ENCODE results near the gene NKIRAS1. TPM values are rescaled to one million over a fixed set of nuclear protein-coding genes. Genes with fewer than 3 reads are reported as not detected.

The NKIRAS1 gene
- total RNA-seq, 1 donor from 2014 or later, result 8.4 TPM

GRCh38 chr3:23845326-23846216 lies 71.2 kb downstream of the NKIRAS1 start:
- intact Hi-C loops (cut with DNase I), result no loop called here
- no peak overlapping the region for H3K27ac ChIP-seq
- no peaks in the 10 kb centered on the region for H3K9me3 ChIP-seq
- no peaks in the 10 kb centered on the region for H3K27me3 ChIP-seq
- H3K4me1 ChIP-seq, result peaks cover 6% of the 10 kb centered on the region
- no peaks in the 10 kb centered on the region for H3K36me3 ChIP-seq
- DNase-seq (no peak), ATAC-seq (no peak)
- no peak overlapping the region for H3K4me3 ChIP-seq
- TF ChIP-seq, protein P1, sequence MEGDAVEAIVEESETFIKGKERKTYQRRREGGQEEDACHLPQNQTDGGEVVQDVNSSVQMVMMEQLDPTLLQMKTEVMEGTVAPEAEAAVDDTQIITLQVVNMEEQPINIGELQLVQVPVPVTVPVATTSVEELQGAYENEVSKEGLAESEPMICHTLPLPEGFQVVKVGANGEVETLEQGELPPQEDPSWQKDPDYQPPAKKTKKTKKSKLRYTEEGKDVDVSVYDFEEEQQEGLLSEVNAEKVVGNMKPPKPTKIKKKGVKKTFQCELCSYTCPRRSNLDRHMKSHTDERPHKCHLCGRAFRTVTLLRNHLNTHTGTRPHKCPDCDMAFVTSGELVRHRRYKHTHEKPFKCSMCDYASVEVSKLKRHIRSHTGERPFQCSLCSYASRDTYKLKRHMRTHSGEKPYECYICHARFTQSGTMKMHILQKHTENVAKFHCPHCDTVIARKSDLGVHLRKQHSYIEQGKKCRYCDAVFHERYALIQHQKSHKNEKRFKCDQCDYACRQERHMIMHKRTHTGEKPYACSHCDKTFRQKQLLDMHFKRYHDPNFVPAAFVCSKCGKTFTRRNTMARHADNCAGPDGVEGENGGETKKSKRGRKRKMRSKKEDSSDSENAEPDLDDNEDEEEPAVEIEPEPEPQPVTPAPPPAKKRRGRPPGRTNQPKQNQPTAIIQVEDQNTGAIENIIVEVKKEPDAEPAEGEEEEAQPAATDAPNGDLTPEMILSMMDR (IDR thresholded peaks at IDR 0.05), result no peak

- H3K4me3 ChIP-seq, result no peak overlapping the region
- DNase-seq (no peak), ATAC-seq (no peak)
- no peaks in the 10 kb centered on the region for H3K36me3 ChIP-seq
- TF ChIP-seq, protein P1 (IDR thresholded peaks at IDR 0.05), result no peak
- no peaks in the 10 kb centered on the region for H3K27me3 ChIP-seq
- intact Hi-C loops (cut with DNase I), result no loop called here
- peaks cover 15% of the 10 kb centered on the region for H3K4me1 ChIP-seq
- H3K9me3 ChIP-seq, result no peaks in the 10 kb centered on the region
- no peak overlapping the region for H3K27ac ChIP-seq
Observed at GRCh38 chr3:23843869-23844268, 72.9 kb downstream of the NKIRAS1 start.

Other genes starting within 250 kb of the NKIRAS1 start
- gene UBE2E1, start 111.0 kb downstream of the NKIRAS1 start, total RNA-seq, result 89.8 TPM
- 1,404 TPM for gene RPL15, start 142 bp upstream of the NKIRAS1 start, total RNA-seq
- 62.1 TPM for gene NR1D2, start 28.3 kb upstream of the NKIRAS1 start, total RNA-seq